Kidney epithelial cell (primary cell): Measurements from ENCODE around the gene CDK5RAP2. TPM values are rescaled to one million over a fixed set of nuclear protein-coding genes. Genes with fewer than 3 reads are reported as not detected.
A peak's percentile ranks its signal among the peaks of the same experiment; 100 is the strongest.

Experiments
- DNase-seq: peaks from one replicate; pipeline ENCODE4 v3.0.0-alpha.2; 2010; ENCODE audit warnings: low read depth
- H3K27me3 ChIP-seq: 2 replicates; pipeline ENCODE4 v1.6.0; 2011; ENCODE audit warnings: low read length; ENCODE audit not compliant: control insufficient read depth, insufficient read depth
- H3K36me3 ChIP-seq: 2 replicates; pipeline ENCODE4 v1.5.1; 2011; ENCODE audit warnings: low read length; ENCODE audit not compliant: control insufficient read depth, insufficient read depth
- H3K4me3 ChIP-seq: 2 replicates; pipeline ENCODE4 v1.5.1; 2011; ENCODE audit warnings: low read depth, mild to moderate bottlenecking, control low read depth, low read length
- total RNA-seq: library from RNA; depleted of rRNA; stranded (reverse); fragments of >200 nt; gene quantifications from 2 replicates; pipeline ENCODE4 v1.2.3, GENCODE V29; 2015
- TF ChIP-seq, protein P1 (sequence below): IDR thresholded peaks from 2 replicates; pipeline ENCODE4 v1.5.1; 2011; ENCODE audit warnings: mild to moderate bottlenecking, moderate library complexity, low read length, control low read depth, inconsistent platforms; ENCODE audit not compliant: insufficient read depth, poor library complexity, severe bottlenecking

Gene CDK5RAP2
- total RNA-seq, 1 donor from 2014 or later: 41.9 TPM

DNA sequence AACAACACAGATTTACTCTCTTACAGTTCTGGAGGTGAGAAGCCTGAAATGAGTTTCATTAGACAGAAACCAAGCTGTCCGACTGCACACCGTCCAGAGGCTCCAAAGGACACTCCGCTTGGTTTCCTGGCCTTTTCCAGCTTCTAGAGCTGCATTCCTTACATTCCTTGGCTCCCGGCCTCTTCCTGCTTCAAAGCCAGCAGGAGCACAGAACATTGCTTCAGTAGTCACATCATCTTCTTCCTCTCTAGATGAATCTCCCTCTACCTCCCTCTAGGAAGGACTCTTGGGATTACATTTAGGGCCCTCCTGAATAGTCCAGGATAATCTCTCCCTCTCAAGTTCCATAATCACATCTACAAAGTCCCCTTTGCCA lies 213.3 kb downstream of the CDK5RAP2 start:
- peak; percentile 77 for DNase-seq
- Histone ChIP-seq H3K27me3 (no peaks in the 10 kb centered on the region), H3K4me3 (no peak overlapping the region), H3K36me3 (no peaks in the 10 kb centered on the region)
- TF ChIP-seq, protein P1, sequence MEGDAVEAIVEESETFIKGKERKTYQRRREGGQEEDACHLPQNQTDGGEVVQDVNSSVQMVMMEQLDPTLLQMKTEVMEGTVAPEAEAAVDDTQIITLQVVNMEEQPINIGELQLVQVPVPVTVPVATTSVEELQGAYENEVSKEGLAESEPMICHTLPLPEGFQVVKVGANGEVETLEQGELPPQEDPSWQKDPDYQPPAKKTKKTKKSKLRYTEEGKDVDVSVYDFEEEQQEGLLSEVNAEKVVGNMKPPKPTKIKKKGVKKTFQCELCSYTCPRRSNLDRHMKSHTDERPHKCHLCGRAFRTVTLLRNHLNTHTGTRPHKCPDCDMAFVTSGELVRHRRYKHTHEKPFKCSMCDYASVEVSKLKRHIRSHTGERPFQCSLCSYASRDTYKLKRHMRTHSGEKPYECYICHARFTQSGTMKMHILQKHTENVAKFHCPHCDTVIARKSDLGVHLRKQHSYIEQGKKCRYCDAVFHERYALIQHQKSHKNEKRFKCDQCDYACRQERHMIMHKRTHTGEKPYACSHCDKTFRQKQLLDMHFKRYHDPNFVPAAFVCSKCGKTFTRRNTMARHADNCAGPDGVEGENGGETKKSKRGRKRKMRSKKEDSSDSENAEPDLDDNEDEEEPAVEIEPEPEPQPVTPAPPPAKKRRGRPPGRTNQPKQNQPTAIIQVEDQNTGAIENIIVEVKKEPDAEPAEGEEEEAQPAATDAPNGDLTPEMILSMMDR: peak; percentile 49

- Histone ChIP-seq H3K27me3 (no peaks in the 10 kb centered on the region), H3K36me3 (no peaks in the 10 kb centered on the region), H3K4me3 (no peak overlapping the region)
- no peak for DNase-seq
- TF ChIP-seq, protein P1: no peak
Observed at GRCh38 chr9:120365386-120365785, 214.6 kb downstream of the CDK5RAP2 start.

DNA sequence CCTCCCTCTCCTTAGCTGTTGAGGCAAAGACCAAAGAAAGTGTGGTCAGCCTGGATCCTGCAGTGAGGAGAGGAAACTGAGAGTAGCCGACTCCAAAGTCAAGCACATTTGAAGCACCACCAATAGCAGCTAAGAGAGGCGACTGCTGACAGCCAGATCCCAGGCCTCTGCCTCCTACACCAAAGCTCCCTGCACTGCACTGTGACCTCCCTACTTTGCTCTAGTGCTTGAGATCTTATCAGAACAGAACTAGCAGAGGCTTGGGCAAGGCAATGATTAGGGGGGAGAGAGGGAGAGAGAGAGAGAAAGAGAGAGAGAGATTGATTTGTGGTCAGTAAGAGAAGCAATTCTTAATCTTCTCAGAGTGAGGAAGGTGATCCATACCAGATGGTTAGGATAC lies 216.3 kb downstream of the CDK5RAP2 start:
- H3K27me3 ChIP-seq: no peaks in the 10 kb centered on the region
- TF ChIP-seq, protein P1: no peak
- no peak overlapping the region for H3K4me3 ChIP-seq
- no peak for DNase-seq
- no peaks in the 10 kb centered on the region for H3K36me3 ChIP-seq

- H3K4me3 ChIP-seq: no peak overlapping the region
- no peaks in the 10 kb centered on the region for H3K36me3 ChIP-seq
- peak; percentile 52 for DNase-seq
- TF ChIP-seq, protein P1: no peak
- no peaks in the 10 kb centered on the region for H3K27me3 ChIP-seq
Observed at GRCh38 chr9:120362446-120362845, 217.5 kb downstream of the CDK5RAP2 start.

DNA sequence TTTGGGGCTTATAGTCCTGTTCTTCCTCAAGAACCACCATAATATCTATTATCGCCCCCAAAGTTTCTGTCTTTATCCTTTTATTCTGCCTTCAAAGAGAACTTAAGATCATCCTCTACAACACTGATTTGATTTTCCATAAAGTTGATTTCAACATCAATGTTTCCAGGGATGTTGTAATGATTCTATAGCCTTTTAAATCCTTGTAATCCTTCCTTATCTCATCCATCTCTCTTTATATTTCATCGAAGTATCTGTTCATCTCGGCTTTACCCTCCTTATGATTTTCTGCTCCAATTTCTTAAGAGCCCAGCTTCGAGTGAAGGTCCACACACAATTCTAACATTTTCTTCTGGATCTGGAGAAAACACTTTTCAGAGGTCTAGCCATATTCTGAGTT lies 218.4 kb downstream of the CDK5RAP2 start:
- no peak overlapping the region for H3K4me3 ChIP-seq
- H3K27me3 ChIP-seq: no peaks in the 10 kb centered on the region
- H3K36me3 ChIP-seq: no peaks in the 10 kb centered on the region
- no peak for DNase-seq
- TF ChIP-seq, protein P1: no peak

GRCh38 chr9:120360510-120360909 lies 219.5 kb downstream of the CDK5RAP2 start:
- no peak overlapping the region for H3K4me3 ChIP-seq

More at GRCh38 chr9:120360510-120360909, 219.5 kb downstream of the CDK5RAP2 start:
- DNase-seq: no peak
- Histone ChIP-seq H3K36me3 (no peaks in the 10 kb centered on the region), H3K27me3 (no peaks in the 10 kb centered on the region)
- TF ChIP-seq, protein P1: no peak
